ENCODE measurements around the gene LGI4. TPM values are rescaled to one million over a fixed set of nuclear protein-coding genes. Genes with fewer than 3 reads are reported as not detected.

Gene LGI4
- total and polyA plus RNA-seq, 9 donors: 8.4 to 16.3 (median 11.3) TPM

- Histone ChIP-seq H3K36me3 (ENCODE audit: control insufficient read depth, insufficient read depth, low read length) (no peaks in the 10 kb centered on the region), H3K4me3 (ENCODE audit: low read length) (no peak overlapping the region), H3K4me1 (ENCODE audit: control insufficient read depth, insufficient read depth, low read length) (peaks cover 47% of the 10 kb centered on the region), H3K9me3 (replicated peaks; ENCODE audit: control insufficient read depth, low read depth, low read length) (no peaks in the 10 kb centered on the region), H3K27ac (ENCODE audit: low read length) (peak overlapping the region; percentile 47), H3K27me3 (ENCODE audit: control insufficient read depth, insufficient read depth, low read length) (no peaks in the 10 kb centered on the region)
- no peak for DNase-seq
- 82% methylated on average over 1 of the region's 5 CpGs for WGBS (ENCODE audit: insufficient coverage)
These were observed 11.3 kb downstream of the LGI4 start for GRCh38 chr19:35123573-35123972.

GRCh38 chr19:35122687-35123551, 11.9 kb downstream of the LGI4 start:
- peak; percentile 34 for DNase-seq
- WGBS (ENCODE audit: insufficient coverage): 65% methylated on average over 8 of the region's 19 CpGs
- no peaks in the 10 kb centered on the region for H3K27me3 ChIP-seq (ENCODE audit: control insufficient read depth, insufficient read depth, low read length)
- no peak overlapping the region for H3K4me3 ChIP-seq (ENCODE audit: low read length)
- peaks cover 47% of the 10 kb centered on the region for H3K4me1 ChIP-seq (ENCODE audit: control insufficient read depth, insufficient read depth, low read length)
- no peaks in the 10 kb centered on the region for H3K9me3 ChIP-seq (replicated peaks; ENCODE audit: control insufficient read depth, low read depth, low read length)
- no peaks in the 10 kb centered on the region for H3K36me3 ChIP-seq (ENCODE audit: control insufficient read depth, insufficient read depth, low read length)
- no peak overlapping the region for H3K27ac ChIP-seq (ENCODE audit: low read length)

GRCh38 chr19:35120898-35121297, 14.0 kb downstream of the LGI4 start:
- WGBS (ENCODE audit: insufficient coverage): 41% methylated on average over 3 of the region's 7 CpGs
- no peak overlapping the region for H3K27ac ChIP-seq (ENCODE audit: low read length)
- H3K27me3 ChIP-seq (ENCODE audit: control insufficient read depth, insufficient read depth, low read length): peaks cover 3% of the 10 kb centered on the region
- DNase-seq: no peak
- H3K4me3 ChIP-seq (ENCODE audit: low read length): no peak overlapping the region
- no peaks in the 10 kb centered on the region for H3K9me3 ChIP-seq (replicated peaks; ENCODE audit: control insufficient read depth, low read depth, low read length)
- H3K4me1 ChIP-seq (ENCODE audit: control insufficient read depth, insufficient read depth, low read length): peaks cover 35% of the 10 kb centered on the region
- no peaks in the 10 kb centered on the region for H3K36me3 ChIP-seq (ENCODE audit: control insufficient read depth, insufficient read depth, low read length)

DNA sequence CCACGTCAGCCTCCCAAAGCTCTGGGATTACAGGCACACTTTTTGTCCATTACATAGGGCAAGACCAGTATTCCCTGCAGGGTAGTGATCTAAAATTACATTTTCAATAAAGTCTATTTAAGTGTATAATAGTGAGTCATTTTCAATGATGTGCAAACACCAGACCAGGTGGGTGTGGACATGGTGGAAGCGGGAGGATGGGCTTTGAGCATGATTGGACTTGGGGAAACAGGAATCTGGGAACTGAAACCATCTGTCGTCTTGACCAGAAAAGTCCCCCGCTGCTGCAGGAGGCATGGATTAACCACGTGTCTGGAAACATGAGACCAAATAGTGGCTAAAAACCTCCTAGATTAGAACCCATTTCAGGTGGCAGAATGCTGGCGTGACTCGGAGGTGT, 14.4 kb downstream of the LGI4 start:
- peak; percentile 74 for DNase-seq
- Histone ChIP-seq H3K4me3 (ENCODE audit: low read length) (no peak overlapping the region), H3K4me1 (ENCODE audit: control insufficient read depth, insufficient read depth, low read length) (peaks cover 31% of the 10 kb centered on the region), H3K36me3 (ENCODE audit: control insufficient read depth, insufficient read depth, low read length) (no peaks in the 10 kb centered on the region), H3K27ac (ENCODE audit: low read length) (no peak overlapping the region), H3K9me3 (replicated peaks; ENCODE audit: control insufficient read depth, low read depth, low read length) (no peaks in the 10 kb centered on the region), H3K27me3 (ENCODE audit: control insufficient read depth, insufficient read depth, low read length) (peaks cover 4% of the 10 kb centered on the region)
- WGBS (ENCODE audit: insufficient coverage): 4% methylated on average over 4 of the region's 7 CpGs

- no peak for DNase-seq
- Histone ChIP-seq H3K36me3 (ENCODE audit: control insufficient read depth, insufficient read depth, low read length) (no peaks in the 10 kb centered on the region), H3K27me3 (ENCODE audit: control insufficient read depth, insufficient read depth, low read length) (peaks cover 8% of the 10 kb centered on the region), H3K4me3 (ENCODE audit: low read length) (no peak overlapping the region), H3K27ac (ENCODE audit: low read length) (no peak overlapping the region), H3K4me1 (ENCODE audit: control insufficient read depth, insufficient read depth, low read length) (peaks cover 30% of the 10 kb centered on the region), H3K9me3 (replicated peaks; ENCODE audit: control insufficient read depth, low read depth, low read length) (no peaks in the 10 kb centered on the region)
- WGBS (ENCODE audit: insufficient coverage): 90% methylated on average over 6 of the region's 9 CpGs
These were observed 15.2 kb downstream of the LGI4 start for GRCh38 chr19:35119578-35120155.

- no peak overlapping the region for H3K4me3 ChIP-seq (ENCODE audit: low read length)
- no peak overlapping the region for H3K27ac ChIP-seq (ENCODE audit: low read length)
- peaks cover 8% of the 10 kb centered on the region for H3K27me3 ChIP-seq (ENCODE audit: control insufficient read depth, insufficient read depth, low read length)
- H3K36me3 ChIP-seq (ENCODE audit: control insufficient read depth, insufficient read depth, low read length): no peaks in the 10 kb centered on the region
- DNase-seq: no peak
- H3K4me1 ChIP-seq (ENCODE audit: control insufficient read depth, insufficient read depth, low read length): peaks cover 31% of the 10 kb centered on the region
- no peaks in the 10 kb centered on the region for H3K9me3 ChIP-seq (replicated peaks; ENCODE audit: control insufficient read depth, low read depth, low read length)
- WGBS (ENCODE audit: insufficient coverage): 75% methylated on average over 10 of the region's 14 CpGs
These were observed 15.8 kb downstream of the LGI4 start for GRCh38 chr19:35119091-35119490.

DNA sequence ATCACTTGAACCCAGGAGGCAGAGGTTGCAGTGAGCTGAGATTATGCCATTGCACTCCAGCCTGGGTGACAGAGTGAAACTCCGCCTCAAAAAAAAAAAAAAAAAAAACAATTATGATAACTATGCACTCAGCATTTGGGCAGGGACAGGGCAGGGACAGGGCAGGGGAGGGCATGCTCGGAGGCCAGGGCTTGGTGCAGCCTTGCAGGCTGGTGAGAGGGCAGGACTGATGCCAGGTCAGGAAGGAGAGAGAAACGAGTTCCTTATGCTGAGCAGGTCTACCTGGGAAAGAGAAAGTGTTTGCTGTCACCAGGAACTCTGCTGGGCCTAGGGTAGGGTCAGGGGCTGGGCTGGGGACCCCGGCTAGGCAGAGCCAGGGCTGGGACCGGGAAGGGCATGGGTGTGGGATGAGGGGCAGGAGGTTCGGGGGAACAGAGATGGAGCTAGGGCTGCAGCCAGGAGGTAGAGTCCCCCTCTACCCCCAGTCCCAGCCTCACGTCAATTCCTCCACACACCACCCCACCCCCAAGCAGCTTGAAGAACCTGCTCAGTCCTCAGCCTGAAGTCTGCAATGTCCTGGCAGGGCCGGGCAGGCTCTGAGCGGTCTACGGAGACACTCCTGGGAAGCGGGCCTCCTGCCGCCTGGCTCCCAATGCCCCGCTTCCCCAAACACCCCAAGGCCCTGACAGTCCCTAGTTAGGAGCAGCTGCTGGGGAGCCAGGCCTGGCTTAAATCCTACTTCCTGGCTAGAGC, 16.4 kb downstream of the LGI4 start:
- Histone ChIP-seq H3K4me3 (ENCODE audit: low read length) (no peak overlapping the region), H3K4me1 (ENCODE audit: control insufficient read depth, insufficient read depth, low read length) (peaks cover 26% of the 10 kb centered on the region), H3K27ac (ENCODE audit: low read length) (no peak overlapping the region), H3K27me3 (ENCODE audit: control insufficient read depth, insufficient read depth, low read length) (peaks cover 8% of the 10 kb centered on the region), H3K9me3 (replicated peaks; ENCODE audit: control insufficient read depth, low read depth, low read length) (no peaks in the 10 kb centered on the region), H3K36me3 (ENCODE audit: control insufficient read depth, insufficient read depth, low read length) (no peaks in the 10 kb centered on the region)
- DNase-seq: no peak
- WGBS (ENCODE audit: insufficient coverage): 80% methylated on average over 9 of the region's 13 CpGs

DNA sequence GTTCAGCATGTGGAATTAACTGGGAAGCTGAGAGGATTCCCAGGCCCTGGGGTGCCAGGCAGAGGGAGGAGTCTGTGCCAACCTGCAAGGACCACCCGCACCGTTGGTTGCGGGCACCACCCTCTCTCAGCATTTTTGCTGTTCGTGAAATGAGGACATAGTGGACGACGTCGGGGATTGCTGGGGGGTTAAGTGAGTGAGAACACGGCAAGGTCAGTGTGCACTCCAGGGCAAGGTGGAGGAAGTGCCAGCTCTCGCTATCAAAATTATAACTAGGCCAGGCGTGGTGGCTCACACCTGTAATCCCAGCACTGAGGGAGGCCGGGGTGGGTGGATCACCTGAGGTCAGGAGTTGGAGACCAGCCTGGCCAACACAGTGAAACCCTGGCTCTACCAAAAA, 17.1 kb downstream of the LGI4 start:
- no peaks in the 10 kb centered on the region for H3K36me3 ChIP-seq (ENCODE audit: control insufficient read depth, insufficient read depth, low read length)
- no peak overlapping the region for H3K4me3 ChIP-seq (ENCODE audit: low read length)
- WGBS (ENCODE audit: insufficient coverage): 81% methylated on average over 11 of the region's 11 CpGs
- H3K27ac ChIP-seq (ENCODE audit: low read length): no peak overlapping the region
- no peak for DNase-seq
- H3K27me3 ChIP-seq (ENCODE audit: control insufficient read depth, insufficient read depth, low read length): peaks cover 8% of the 10 kb centered on the region
- H3K4me1 ChIP-seq (ENCODE audit: control insufficient read depth, insufficient read depth, low read length): peaks cover 19% of the 10 kb centered on the region
- no peaks in the 10 kb centered on the region for H3K9me3 ChIP-seq (replicated peaks; ENCODE audit: control insufficient read depth, low read depth, low read length)

GRCh38 chr19:35117116-35117515, 17.7 kb downstream of the LGI4 start:
- no peaks in the 10 kb centered on the region for H3K9me3 ChIP-seq (replicated peaks; ENCODE audit: control insufficient read depth, low read depth, low read length)
- H3K27me3 ChIP-seq (ENCODE audit: control insufficient read depth, insufficient read depth, low read length): peaks cover 8% of the 10 kb centered on the region
- DNase-seq: no peak
- peaks cover 17% of the 10 kb centered on the region for H3K4me1 ChIP-seq (ENCODE audit: control insufficient read depth, insufficient read depth, low read length)
- H3K36me3 ChIP-seq (ENCODE audit: control insufficient read depth, insufficient read depth, low read length): no peaks in the 10 kb centered on the region
- WGBS (ENCODE audit: insufficient coverage): 30% methylated on average over 7 of the region's 8 CpGs
- H3K27ac ChIP-seq (ENCODE audit: low read length): no peak overlapping the region
- no peak overlapping the region for H3K4me3 ChIP-seq (ENCODE audit: low read length)

All from muscle of leg (tissue), 11 donors.